ENCODE measurements around the gene ZNF99.
"Not testable (repeated sequence)": the region's sequence is repeated elsewhere in the genome, so short reads cannot be mapped to it uniquely, and the experiment has no call there.

The ZNF99 gene

DNA sequence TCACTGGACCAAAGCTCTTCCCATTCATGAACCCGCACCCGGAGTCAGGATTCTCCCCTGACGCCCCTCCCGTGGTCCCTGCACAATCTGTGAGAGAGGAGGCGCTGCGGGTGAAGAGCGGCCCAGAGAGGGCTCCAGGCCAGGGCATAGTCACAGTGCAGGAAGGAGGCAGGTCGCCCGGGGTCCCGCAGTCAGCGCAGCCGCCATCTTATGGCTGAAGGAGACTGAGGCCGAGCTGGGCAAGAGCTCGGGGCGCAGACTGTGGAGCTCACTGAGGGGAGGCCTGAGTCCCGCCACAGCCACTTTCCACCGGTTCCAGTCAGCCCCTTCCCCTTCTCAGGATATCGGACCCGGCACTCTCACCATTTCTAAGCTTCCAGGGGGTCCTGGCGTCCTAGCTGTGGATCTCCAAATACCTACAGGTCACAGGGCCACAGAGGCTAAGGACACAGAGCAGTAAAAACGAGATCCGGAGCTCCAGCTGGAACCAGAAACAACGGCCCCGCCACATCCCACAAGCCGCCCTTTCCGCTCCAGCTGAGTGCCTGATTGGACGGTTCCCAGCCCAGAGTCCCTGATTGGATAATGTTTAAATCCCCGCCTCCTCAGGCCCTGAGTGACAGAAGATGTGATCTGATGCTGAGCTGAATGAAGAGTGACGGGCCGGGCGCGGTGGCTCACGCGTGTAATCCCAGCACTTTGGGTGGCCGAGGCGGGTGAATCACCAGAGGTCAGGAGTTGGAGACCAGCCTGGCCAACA is at the start of gene ZNF99:
Gene ZNF99, minus strand, starts transcription at position 501 of the 760 bp plus-strand sequence. Its CDS starts 135 bp downstream, at position 366.
- DNase-seq (ENCODE audit: low spot score) = peak; percentile 0

DNA sequence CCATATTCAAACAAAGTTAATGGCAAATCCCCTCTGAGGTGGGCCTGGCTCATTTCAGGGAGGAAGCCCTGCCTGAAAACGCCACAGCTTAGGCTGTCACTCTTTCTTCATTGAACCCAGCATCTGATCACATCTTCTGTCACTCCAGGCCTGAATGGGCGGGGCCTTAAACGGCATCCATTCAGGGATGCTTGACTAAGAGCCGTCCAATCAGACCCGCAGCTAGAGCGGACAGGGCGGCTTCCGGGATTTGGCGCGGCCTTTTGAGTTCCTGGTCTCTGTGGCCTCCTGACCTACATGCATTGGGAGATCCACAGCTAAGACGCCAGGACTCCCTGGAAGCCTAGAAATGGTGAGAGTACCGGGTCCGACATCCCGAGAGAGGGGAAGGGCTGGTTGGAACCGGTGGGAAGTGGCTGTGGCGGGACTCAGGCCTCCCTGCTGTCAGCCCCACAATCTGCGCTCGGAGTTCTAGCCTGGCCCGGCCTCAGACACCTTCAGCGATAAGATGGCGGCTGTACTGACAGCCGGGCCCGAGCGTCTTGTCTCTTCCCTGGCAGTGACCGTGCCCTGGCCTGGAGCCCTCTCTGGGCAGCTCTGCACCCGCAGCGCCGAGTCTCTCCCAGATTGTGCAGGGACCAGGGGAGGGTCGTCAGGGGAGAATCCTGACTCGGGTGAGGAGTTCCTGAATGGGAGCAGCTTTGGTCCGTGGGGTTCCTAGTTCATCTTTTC is 48.2 kb upstream of the ZNF99 start, which contains the start of gene ZNF723:
Gene ZNF723, plus strand, starts transcription at position 261 of the 732 bp plus-strand sequence. Its CDS starts 89 bp downstream, at position 350.
- no peak for DNase-seq (ENCODE audit: low spot score)

DNA sequence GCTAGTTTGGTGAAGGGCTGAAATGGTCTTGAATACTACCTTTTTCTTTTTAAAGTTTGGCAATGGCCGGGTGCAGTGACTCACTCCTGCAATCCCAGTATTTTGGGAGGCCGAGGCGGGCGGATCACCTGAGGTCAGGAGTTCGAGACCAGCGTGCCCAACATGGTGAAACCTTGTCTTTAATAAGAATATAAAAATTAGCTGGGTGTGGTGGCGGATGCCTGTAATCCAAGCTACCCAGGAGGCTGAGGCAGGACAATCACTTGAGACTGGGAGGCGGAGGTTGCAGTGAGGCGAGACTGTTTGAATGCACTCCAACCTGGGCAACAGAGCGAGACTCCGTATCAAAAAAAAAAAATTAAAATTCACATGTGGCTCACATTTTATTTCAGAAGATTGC is 47.3 kb upstream of the ZNF99 start:
- no peak for DNase-seq (ENCODE audit: low spot score)

DNA sequence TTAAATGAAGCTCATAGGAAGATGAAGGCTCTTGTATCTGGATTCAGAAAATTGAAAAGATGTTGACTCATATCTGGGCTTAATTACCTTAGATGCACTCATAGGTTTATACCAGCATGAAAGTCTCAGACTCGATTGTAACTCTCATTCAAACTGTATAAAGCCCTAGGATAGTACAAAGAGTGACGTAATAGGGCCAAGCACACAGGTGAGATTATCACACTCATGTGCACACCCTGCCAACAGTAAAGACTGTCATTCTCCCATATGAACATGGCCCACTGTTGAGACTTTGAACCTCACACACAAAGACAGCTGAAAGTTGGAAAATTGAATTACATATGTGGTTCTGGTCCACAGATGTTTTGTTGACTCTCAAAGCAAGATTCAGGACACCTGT is 30.2 kb upstream of the ZNF99 start:
- no peak for DNase-seq (ENCODE audit: low spot score)

DNA sequence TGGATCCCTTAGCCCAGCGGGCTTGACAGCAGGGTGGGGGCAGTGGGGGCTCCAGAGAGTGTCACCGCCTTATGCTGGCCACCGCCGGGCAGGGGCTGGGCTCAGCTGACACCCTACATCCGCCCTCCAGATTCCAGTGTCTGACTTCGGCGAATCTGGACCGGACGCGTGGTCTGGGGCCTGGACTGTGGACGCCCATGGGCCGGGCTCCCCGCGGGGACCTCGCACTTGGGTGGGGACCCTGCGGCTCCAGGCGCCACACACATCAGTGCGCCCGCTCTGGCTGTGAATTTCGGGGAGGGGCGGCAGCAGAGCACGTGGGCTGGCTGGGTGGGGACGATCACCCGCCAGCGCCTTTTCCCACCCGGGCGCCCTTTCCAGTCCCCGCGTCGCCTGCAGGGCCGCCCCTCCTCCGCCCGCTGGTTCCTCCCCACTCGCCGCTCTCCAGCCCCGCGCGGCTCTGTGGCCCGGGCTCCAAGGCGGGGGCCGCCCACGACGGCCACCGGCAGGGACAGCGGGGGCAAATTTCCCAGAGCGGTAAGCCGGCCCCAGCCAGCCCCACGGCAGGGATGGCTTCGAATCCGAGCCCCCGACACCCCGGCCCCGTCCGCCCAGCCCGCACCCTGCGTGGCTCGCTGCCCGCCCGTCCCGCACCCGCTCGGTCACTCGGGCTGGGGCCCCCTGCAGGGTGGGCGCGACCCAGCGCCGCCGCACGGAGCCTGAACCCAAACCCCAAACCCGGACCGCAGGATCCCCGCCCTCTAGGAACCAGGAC is 23.3 kb upstream of the ZNF99 start:
- no peak for DNase-seq (ENCODE audit: low spot score)

DNA sequence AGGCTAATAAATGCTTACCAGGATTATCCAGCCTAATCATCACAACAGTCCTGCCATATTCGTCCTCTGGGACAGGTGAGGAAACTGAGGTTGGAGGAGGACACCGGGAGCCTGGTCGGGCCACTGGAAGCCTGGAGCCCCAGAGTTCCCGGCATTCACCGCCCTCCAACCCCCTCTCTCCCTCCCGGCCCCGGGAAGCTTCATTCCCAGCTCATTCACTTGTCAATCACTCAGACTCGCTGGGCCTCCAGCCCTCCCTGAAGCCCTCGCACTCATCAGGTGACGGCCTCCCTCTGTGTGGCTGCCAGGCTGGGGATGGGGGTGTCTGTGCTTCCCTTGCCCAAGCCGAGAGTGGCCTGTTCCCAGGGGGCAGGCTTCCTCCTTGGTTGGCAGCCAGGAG is 22.5 kb upstream of the ZNF99 start:
- no peak for DNase-seq (ENCODE audit: low spot score)

DNA sequence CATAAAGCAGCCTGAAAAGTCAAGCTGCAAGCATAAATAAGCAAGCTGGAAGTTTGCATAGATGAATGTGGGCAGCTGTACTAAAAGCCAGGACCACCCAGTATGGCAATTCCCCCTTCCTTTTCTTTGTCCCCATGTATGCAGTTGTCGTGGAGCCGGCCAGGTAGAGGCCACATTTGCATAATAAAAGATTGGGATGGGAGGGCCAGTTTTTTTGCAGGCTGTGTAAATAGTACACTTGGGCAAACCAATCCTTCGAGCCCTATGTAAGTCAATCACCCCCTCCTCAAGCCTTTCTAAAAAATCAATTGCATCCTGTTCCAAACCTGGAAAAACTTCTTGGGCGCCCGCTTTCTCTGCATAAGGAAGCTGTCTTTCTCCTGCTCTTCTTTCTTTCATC is 13.1 kb upstream of the ZNF99 start:
- DNase-seq (ENCODE audit: low spot score) = no peak

DNA sequence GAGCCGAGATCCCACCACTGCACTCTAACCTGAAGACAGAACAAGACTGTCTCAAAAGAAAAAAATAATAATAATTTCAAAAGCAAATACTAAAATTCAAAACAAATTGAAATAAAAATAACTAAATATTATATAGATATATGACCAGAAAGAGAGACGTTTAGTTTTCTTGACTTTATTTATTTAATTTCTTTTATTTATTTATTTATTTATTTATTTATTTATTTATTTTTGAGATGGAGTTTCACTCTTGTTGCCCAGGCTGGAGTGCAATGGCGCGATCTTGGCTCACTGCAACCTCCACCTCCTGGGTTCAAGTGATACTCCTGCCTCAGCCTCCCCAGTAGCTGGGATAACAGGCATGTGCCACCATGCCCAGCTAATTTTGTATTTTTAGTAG is 8.9 kb upstream of the ZNF99 start:
- DNase-seq (ENCODE audit: low spot score) = not testable (repeated sequence)

DNA sequence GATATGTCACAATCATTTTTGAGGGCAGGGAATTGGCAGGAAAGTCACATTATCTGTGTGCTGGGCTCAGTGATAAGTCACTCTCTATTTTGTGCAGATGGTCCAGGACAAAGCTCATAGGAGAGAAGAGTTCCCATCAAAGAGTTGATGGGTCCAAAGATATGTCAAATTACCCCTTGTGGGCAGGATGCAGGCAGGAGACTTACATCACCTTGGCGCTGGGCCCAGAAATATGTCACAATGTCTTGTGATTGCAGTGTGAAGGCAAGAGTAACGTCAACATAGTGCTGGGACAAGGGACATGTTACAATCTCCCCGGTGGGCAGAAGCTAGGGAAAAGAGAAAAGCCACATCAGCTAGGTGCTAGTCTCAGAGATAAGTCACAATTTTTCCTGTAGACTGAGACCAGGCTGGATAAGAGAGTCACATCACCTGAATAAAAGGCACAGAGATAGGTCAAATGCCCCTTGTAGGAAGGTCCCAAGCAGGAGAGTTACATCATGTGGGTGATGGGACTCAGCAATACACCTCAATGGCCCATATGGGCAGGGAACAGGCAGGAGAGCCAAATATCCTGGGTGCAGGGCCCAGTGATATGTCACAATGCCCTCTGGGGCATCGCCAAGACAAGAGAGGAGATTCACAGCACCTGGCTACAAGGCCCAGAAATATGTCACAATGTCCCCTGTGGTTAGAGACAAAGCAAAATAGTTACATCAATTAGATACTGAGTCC is 47.9 kb downstream of the ZNF99 start:
- no peak for DNase-seq (ENCODE audit: low spot score)

DNA sequence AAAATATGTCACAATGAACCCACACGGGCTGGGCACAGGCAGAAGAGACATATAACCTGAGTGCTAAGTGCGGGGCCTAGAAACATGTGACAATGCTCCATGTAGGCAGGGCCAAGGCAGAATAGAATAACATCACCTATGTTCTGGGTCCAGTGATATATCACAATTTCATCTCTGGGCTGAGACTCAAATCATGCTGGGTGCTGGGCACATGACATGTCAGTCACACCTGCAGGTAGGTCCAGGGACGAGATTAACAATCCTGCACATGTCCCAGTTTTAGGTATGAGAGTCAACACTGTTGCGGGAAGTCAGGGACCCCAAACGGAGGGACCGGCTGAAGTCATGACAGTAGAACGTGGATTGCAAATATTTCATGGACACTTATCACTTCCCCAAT is 50.3 kb downstream of the ZNF99 start:
- DNase-seq (ENCODE audit: low spot score) = no peak

DNA sequence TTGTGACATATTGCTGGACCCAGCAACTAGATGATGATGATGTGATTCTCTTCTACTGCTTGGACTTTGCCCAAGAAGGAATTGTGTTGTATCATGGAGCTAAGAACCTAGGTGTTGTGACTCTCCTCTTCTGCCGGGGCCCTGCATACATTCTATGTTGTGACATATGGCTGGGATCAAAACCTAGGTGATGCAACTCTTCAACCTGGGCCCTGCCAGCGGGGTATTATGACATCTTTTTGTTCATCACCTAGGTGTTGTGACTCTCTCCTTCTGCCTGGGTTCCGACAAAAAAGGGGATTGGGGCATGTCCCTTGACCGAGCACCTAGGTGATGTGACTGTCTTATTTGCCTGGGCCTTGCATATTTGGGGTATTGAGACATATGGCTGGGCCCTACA is 55.7 kb downstream of the ZNF99 start:
- not testable (repeated sequence) for DNase-seq (ENCODE audit: low spot score)

DNA sequence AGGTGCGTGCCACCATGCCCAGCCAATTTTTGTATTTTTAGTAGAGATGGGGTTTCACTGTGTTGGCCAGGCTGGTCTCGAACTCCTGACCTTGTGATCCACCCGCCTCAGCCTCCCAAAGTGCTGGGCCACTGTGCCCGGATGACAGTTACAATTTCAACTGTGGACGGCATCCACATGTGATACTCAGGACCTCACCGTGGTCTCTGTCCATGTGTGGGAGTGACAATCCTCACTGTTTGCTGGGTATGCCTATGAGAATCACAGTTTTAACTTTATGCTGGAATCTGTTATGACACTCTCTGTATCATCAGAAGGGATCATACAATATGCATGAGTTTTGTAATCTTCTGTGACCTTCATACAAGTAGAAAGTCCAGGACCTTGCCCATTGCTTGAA is 62.4 kb downstream of the ZNF99 start:
- not testable (repeated sequence) for DNase-seq (ENCODE audit: low spot score)

DNA sequence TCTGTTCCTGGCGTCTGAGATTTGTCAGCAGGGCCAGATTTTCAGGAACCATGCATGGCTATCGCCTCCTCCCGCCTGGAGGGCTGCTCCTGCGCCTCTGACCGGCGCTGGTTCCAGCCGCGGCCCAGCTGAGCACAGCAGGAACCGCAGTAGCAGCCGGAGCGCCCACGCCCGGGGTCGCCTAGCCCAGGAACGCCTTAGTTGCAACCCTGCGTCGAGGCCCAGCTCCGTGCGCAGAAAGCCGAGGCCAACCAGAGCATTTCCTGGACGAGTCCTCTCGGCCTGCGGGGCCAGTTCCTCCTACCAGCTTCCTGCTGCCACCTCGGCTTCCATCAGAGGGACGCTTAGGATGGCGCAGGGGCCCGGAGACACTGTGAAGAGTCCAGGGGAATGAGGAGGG is 75.0 kb downstream of the ZNF99 start:
- no peak for DNase-seq (ENCODE audit: low spot score)

DNA sequence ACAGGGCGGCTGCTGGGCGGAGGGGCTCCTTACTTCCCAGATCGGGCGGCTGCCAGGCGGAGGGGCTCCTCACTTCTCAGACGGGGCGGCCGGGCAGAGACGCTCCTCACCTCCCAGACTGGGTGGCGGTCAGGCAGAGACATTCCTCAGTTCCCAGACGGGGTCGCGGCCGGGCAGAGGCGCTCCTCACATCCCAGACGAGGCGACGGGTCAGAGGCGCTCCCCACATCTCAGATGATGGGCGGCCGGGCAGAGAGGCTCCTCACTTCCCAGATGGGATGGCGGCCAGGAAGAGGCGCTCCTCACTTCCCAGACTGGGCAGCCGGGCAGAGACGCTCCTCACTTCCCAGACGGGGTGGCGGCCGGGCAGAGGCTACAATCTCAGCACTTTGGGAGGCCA is 80.9 kb downstream of the ZNF99 start:
- DNase-seq (ENCODE audit: low spot score) = not testable (repeated sequence)

DNA sequence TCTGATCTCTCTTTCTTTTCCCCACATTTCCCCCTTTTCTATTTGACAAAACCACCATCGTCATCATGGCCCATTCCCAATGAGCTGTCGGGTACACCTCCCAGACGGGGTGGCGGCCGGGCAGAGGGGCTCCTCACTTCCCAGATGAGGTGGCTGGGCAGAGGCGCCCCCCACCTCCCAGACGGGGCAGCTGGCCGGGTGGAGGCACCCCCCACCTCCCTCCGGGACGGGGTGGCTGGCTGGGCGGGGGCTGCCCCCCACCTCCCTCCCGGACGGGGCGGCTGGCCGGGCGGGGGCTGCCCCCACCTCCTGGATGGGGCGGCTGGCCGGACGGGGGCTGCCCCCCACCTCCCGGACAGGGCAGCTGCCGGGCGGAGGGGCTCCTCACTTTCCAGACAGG is 81.3 kb downstream of the ZNF99 start:
- not testable (repeated sequence) for DNase-seq (ENCODE audit: low spot score)
